Measurements from ENCODE around the gene CDH15. TPM values are rescaled to one million over a fixed set of nuclear protein-coding genes. Genes with fewer than 3 reads are reported as not detected.

CDH15 gene
- total and polyA plus RNA-seq, 2 of the 13 experiments (the other 11 are each of a cell fraction or from before 2014, with no cell fraction given) = 0.74 to 2.2 TPM

DNA sequence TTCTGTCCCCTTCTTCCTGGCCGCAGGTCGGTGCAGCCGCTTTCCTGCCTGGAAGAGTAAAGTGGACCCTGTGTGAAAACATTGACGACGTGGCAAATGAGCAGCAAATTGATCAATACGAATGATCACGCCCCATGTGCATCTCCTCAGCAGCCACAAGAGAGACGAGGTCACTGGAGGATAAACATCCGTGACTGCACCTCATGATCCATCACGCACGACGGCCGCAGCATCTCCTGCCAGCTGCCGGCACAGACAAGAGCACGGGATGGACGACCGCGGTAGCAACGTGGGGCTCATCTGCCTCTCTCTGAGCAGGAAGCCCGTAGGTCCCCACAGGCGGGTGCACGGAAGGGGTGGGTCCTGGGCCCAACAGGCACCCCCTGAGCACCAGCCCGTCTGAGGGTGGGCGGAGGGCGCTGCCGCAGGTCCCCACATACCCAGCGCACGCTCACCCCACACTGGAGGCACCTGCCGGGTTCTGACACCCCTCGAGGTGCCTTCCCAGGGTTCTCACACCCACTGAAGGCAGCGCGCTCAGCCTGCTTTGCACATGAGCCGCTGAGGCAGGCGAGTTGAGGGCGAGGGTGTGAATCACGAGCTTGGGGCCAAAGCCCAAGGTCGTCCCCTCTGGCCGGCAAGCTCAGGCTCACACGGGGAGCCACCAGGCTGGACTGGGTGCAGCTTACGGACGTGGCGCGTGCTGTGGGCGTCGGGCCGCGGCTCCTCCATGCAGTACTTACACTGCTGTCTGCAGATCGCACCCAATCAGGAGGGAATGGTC, 12.3 kb upstream of the CDH15 start (continued):
- TF ChIP-seq, protein P1, sequence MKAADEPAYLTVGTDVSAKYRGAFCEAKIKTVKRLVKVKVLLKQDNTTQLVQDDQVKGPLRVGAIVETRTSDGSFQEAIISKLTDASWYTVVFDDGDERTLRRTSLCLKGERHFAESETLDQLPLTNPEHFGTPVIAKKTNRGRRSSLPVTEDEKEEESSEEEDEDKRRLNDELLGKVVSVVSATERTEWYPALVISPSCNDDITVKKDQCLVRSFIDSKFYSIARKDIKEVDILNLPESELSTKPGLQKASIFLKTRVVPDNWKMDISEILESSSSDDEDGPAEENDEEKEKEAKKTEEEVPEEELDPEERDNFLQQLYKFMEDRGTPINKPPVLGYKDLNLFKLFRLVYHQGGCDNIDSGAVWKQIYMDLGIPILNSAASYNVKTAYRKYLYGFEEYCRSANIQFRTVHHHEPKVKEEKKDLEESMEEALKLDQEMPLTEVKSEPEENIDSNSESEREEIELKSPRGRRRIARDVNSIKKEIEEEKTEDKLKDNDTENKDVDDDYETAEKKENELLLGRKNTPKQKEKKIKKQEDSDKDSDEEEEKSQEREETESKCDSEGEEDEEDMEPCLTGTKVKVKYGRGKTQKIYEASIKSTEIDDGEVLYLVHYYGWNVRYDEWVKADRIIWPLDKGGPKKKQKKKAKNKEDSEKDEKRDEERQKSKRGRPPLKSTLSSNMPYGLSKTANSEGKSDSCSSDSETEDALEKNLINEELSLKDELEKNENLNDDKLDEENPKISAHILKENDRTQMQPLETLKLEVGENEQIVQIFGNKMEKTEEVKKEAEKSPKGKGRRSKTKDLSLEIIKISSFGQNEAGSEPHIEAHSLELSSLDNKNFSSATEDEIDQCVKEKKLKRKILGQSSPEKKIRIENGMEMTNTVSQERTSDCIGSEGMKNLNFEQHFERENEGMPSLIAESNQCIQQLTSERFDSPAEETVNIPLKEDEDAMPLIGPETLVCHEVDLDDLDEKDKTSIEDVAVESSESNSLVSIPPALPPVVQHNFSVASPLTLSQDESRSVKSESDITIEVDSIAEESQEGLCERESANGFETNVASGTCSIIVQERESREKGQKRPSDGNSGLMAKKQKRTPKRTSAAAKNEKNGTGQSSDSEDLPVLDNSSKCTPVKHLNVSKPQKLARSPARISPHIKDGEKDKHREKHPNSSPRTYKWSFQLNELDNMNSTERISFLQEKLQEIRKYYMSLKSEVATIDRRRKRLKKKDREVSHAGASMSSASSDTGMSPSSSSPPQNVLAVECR (CRISPR knock-in tag; IDR thresholded peaks at IDR 0.05; ENCODE audit: borderline replicate concordance) = peak; percentile 78
- TF ChIP-seq, protein P2, sequence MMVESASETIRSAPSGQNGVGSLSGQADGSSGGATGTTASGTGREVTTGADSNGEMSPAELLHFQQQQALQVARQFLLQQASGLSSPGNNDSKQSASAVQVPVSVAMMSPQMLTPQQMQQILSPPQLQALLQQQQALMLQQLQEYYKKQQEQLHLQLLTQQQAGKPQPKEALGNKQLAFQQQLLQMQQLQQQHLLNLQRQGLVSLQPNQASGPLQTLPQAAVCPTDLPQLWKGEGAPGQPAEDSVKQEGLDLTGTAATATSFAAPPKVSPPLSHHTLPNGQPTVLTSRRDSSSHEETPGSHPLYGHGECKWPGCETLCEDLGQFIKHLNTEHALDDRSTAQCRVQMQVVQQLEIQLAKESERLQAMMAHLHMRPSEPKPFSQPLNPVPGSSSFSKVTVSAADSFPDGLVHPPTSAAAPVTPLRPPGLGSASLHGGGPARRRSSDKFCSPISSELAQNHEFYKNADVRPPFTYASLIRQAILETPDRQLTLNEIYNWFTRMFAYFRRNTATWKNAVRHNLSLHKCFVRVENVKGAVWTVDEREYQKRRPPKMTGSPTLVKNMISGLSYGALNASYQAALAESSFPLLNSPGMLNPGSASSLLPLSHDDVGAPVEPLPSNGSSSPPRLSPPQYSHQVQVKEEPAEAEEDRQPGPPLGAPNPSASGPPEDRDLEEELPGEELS (CRISPR knock-in tag; IDR thresholded peaks at IDR 0.05) = 0 out of 2 replicates have a peak, but pooled peaks have one; percentile 29
- TF ChIP-seq ZNF720 (CRISPR knock-in tag; IDR thresholded peaks at IDR 0.05) (no peak), KDM5A (IDR thresholded peaks at IDR 0.05; ENCODE audit: borderline replicate concordance, low read length) (no peak), GABPA (IDR thresholded peaks at IDR 0.05; ENCODE audit: low read depth, low read length) (no peak), GABPA (CRISPR knock-in tag; IDR thresholded peaks at IDR 0.05; ENCODE audit: low read depth) (peak; percentile 32; the same call in 1 of the 2 replicates), GLI4 (CRISPR knock-in tag; IDR thresholded peaks at IDR 0.05; ENCODE audit: borderline replicate concordance) (peak; percentile 91), ZNF674 (CRISPR knock-in tag; IDR thresholded peaks at IDR 0.05; ENCODE audit: low read depth) (no peak), ZSCAN25 (CRISPR knock-in tag; IDR thresholded peaks at IDR 0.05) (peak; percentile 90; the same call in 1 of the 2 replicates), SIN3A (IDR thresholded peaks at IDR 0.05; ENCODE audit: borderline replicate concordance, low read depth, low read length) (no peak), ZNF766 (CRISPR knock-in tag; IDR thresholded peaks at IDR 0.05; ENCODE audit: borderline replicate concordance) (peak; percentile 93; the same call in 1 of the 2 replicates), HMGA1 (CRISPR knock-in tag; conservative IDR thresholded peaks at IDR 0.05) (no peak)
- TF ChIP-seq, protein P3, sequence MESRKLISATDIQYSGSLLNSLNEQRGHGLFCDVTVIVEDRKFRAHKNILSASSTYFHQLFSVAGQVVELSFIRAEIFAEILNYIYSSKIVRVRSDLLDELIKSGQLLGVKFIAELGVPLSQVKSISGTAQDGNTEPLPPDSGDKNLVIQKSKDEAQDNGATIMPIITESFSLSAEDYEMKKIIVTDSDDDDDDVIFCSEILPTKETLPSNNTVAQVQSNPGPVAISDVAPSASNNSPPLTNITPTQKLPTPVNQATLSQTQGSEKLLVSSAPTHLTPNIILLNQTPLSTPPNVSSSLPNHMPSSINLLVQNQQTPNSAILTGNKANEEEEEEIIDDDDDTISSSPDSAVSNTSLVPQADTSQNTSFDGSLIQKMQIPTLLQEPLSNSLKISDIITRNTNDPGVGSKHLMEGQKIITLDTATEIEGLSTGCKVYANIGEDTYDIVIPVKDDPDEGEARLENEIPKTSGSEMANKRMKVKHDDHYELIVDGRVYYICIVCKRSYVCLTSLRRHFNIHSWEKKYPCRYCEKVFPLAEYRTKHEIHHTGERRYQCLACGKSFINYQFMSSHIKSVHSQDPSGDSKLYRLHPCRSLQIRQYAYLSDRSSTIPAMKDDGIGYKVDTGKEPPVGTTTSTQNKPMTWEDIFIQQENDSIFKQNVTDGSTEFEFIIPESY (CRISPR knock-in tag; IDR thresholded peaks at IDR 0.05) = 0 out of 2 replicates have a peak, but pooled peaks have one; percentile 25
- TF ChIP-seq, protein P4, sequence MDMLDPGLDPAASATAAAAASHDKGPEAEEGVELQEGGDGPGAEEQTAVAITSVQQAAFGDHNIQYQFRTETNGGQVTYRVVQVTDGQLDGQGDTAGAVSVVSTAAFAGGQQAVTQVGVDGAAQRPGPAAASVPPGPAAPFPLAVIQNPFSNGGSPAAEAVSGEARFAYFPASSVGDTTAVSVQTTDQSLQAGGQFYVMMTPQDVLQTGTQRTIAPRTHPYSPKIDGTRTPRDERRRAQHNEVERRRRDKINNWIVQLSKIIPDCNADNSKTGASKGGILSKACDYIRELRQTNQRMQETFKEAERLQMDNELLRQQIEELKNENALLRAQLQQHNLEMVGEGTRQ (IDR thresholded peaks at IDR 0.05; ENCODE audit: low read depth, low read length) = no peak
- TF ChIP-seq, protein P4 (CRISPR knock-in tag; IDR thresholded peaks at IDR 0.05; ENCODE audit: borderline replicate concordance) = no peak
- TF ChIP-seq, protein P5, sequence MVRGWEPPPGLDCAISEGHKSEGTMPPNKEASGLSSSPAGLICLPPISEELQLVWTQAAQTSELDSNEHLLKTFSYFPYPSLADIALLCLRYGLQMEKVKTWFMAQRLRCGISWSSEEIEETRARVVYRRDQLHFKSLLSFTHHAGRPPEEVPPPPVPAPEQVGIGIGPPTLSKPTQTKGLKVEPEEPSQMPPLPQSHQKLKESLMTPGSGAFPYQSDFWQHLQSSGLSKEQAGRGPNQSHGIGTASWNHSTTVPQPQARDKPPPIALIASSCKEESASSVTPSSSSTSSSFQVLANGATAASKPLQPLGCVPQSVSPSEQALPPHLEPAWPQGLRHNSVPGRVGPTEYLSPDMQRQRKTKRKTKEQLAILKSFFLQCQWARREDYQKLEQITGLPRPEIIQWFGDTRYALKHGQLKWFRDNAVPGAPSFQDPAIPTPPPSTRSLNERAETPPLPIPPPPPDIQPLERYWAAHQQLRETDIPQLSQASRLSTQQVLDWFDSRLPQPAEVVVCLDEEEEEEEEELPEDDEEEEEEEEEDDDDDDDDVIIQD (CRISPR knock-in tag; IDR thresholded peaks at IDR 0.05; ENCODE audit: low read depth) = peak; percentile 27; the same call in 1 of the 2 replicates
